GM23338 (cell line): ENCODE data around the gene TTBK1. TPM values are rescaled to one million over a fixed set of nuclear protein-coding genes. Genes with fewer than 3 reads are reported as not detected.

Experiments
- ATAC-seq: fragments of 200-7000 bp; cut with Tn5 transposase; 3 replicates; pipeline ENCODE4 v1.9.1; 2020
- DNase-seq: peaks from one replicate; pipeline ENCODE4 v3.0.0-alpha.2; 2015; ENCODE audit warnings: low spot score
- H2AFZ ChIP-seq: fragments of 200-600 bp; sonication (generic); 2 replicates; pipeline ENCODE4 v1.8.0; 2016; ENCODE audit warnings: antibody characterized with exemption, mild to moderate bottlenecking, moderate library complexity
- H3F3A ChIP-seq: fragments of 200-600 bp; sonication (generic); replicated peaks from 2 replicates; pipeline ENCODE4 v1.8.0; 2017; ENCODE audit warnings: antibody characterized with exemption, mixed run types, low read depth
- H3K27ac ChIP-seq: fragments of 200-600 bp; sonication (generic); 2 replicates; pipeline ENCODE4 v1.6.1; 2016; ENCODE audit warnings: low read depth
- H3K27me3 ChIP-seq: fragments of 200-600 bp; sonication (generic); 2 replicates; pipeline ENCODE4 v1.8.0; 2016; ENCODE audit warnings: mild to moderate bottlenecking, mixed run types, moderate library complexity; ENCODE audit not compliant: insufficient read depth
- H3K36me3 ChIP-seq: fragments of 200-600 bp; sonication (generic); 2 replicates; pipeline ENCODE4 v1.8.0; 2016; ENCODE audit warnings: mild to moderate bottlenecking; ENCODE audit not compliant: insufficient read depth
- H3K4me1 ChIP-seq: fragments of 200-600 bp; sonication (generic); 2 replicates; pipeline ENCODE4 v1.8.0; 2016; ENCODE audit warnings: mild to moderate bottlenecking, moderate library complexity; ENCODE audit not compliant: insufficient read depth
- H3K4me2 ChIP-seq: fragments of 200-600 bp; sonication (generic); 2 replicates; pipeline ENCODE4 v1.7.1; 2017; ENCODE audit warnings: mixed run types
- H3K4me3 ChIP-seq: fragments of 200-600 bp; sonication (generic); 2 replicates; pipeline ENCODE4 v1.6.1; 2016; ENCODE audit warnings: mixed run types
- H3K79me2 ChIP-seq: fragments of 200-600 bp; sonication (generic); replicated peaks from 2 replicates; pipeline ENCODE4 v1.8.0; 2017; ENCODE audit warnings: mild to moderate bottlenecking; ENCODE audit not compliant: insufficient read depth
- H3K9me2 ChIP-seq: fragments of 200-600 bp; sonication (generic); 2 replicates; pipeline ENCODE4 v1.8.0; 2017; ENCODE audit not compliant: insufficient read depth
- H4K20me1 ChIP-seq: fragments of 200-600 bp; sonication (generic); replicated peaks from 2 replicates; pipeline ENCODE4 v1.8.0; 2017; ENCODE audit warnings: mild to moderate bottlenecking; ENCODE audit not compliant: insufficient read depth
- H3K27ac Mint-ChIP-seq: 2 replicates; pipeline ENCODE4 v1.8.0; 2020; ENCODE audit warnings: inconsistent platforms, mild to moderate bottlenecking, moderate library complexity, mixed read lengths
- H3K27me3 Mint-ChIP-seq: 3 replicates; pipeline ENCODE4 v1.8.0; 2022; ENCODE audit warnings: low read depth, mild to moderate bottlenecking, moderate library complexity, mixed read lengths, inconsistent platforms; ENCODE audit not compliant: insufficient read depth, poor library complexity
- H3K36me3 Mint-ChIP-seq: 3 replicates; pipeline ENCODE4 v1.8.0; 2021; ENCODE audit warnings: low read depth, mild to moderate bottlenecking, inconsistent platforms, moderate library complexity, mixed read lengths
- H3K4me1 Mint-ChIP-seq: 3 replicates; pipeline ENCODE4 v1.8.0; 2020; ENCODE audit warnings: mild to moderate bottlenecking, inconsistent platforms, mixed read lengths
- H3K4me3 Mint-ChIP-seq: 3 replicates; pipeline ENCODE4 v1.8.0; 2021; ENCODE audit warnings: moderate library complexity, mild to moderate bottlenecking, inconsistent platforms, mixed read lengths
- H3K9me3 Mint-ChIP-seq: 3 replicates; pipeline ENCODE4 v1.8.0; 2020; ENCODE audit warnings: moderate library complexity, mild to moderate bottlenecking, inconsistent platforms, mixed read lengths
- CREB1 ChIP-seq: fragments of 250-450 bp; sonication (Bioruptor Pico); IDR thresholded peaks from 2 replicates; pipeline ENCODE4 v1.5.0; 2020; ENCODE audit warnings: low read depth, mild to moderate bottlenecking, moderate library complexity
- EZH2phosphoT487 ChIP-seq: fragments of 200-600 bp; sonication (generic); IDR thresholded peaks from one replicate; pipeline ENCODE4 v1.8.1; 2018; ENCODE audit warnings: antibody characterized with exemption; ENCODE audit not compliant: unreplicated experiment
- JUNB ChIP-seq: IDR thresholded peaks from one replicate; pipeline ENCODE4 v1.6.1; 2016; ENCODE audit warnings: antibody characterized with exemption; ENCODE audit not compliant: unreplicated experiment
- NANOG ChIP-seq: IDR thresholded peaks from 2 replicates; pipeline ENCODE4 v1.6.1; 2016; ENCODE audit warnings: antibody characterized with exemption, borderline replicate concordance
- POLR2AphosphoS5 ChIP-seq: IDR thresholded peaks from 2 replicates; pipeline ENCODE4 v1.6.1; 2016; ENCODE audit warnings: antibody characterized with exemption, low read depth
- STAT1 ChIP-seq: IDR thresholded peaks from one replicate; pipeline ENCODE4 v1.6.1; 2016; ENCODE audit warnings: antibody characterized with exemption; ENCODE audit not compliant: unreplicated experiment
- ZNF331 ChIP-seq: fragments of 250-450 bp; sonication (Bioruptor Pico); IDR thresholded peaks from 2 replicates; pipeline ENCODE4 v1.5.0; 2020; ENCODE audit warnings: low read depth, mild to moderate bottlenecking, moderate library complexity
- ZNF462 ChIP-seq: fragments of 250-450 bp; sonication (Bioruptor Pico); IDR thresholded peaks from 2 replicates; pipeline ENCODE4 v1.5.0; 2020; ENCODE audit warnings: mild to moderate bottlenecking, moderate library complexity
- polyA plus RNA-seq: library from polyadenylated mRNA; unstranded; fragments of >200 nt; fragmentation: Nextera tagmentation; extraction: Ambion mirVana; gene quantifications from 2 replicates; pipeline ENCODE4 v1.2.1, GENCODE V29; 2016
- total RNA-seq: library from RNA; depleted of rRNA; stranded (reverse); fragments of >200 nt; shearing (Covaris generic); gene quantifications from 2 replicates; pipeline ENCODE4 v1.2.3, GENCODE V29; 2014
- TF ChIP-seq, protein P1 (sequence below): IDR thresholded peaks from one replicate; pipeline ENCODE4 v1.6.1; 2018; ENCODE audit warnings: antibody characterized with exemption; ENCODE audit not compliant: unreplicated experiment
- TF ChIP-seq, protein P2 (sequence below): IDR thresholded peaks from 2 replicates; pipeline ENCODE4 v1.6.1; 2016; ENCODE audit warnings: antibody characterized with exemption

The TTBK1 gene
- total and polyA plus RNA-seq, 2 experiments from 2014 or later = 0.29 to 1.1 TPM

DNA sequence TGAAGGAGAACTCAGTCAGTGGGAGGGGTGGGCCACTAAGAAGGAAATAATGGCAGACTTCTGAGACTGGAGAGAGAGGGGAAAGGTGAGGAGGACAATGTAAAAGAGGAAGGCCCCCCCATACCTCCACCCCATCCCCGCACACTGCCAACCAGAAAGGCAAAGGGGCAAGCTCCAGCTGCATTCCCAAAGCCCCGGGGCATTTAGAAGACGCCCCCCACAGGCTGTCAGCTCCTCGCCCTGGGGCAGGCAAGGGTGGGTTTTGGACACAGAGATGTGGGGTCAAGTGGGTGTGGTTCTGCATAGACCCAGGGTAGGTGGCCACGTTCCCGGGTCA, 34.0 kb downstream of the TTBK1 start:
- H2AFZ ChIP-seq = no peak overlapping the region
- H3K79me2 ChIP-seq = no peaks in the 10 kb centered on the region
- peaks cover 2% of the 10 kb centered on the region; the same call in 1 of the 2 replicates for H3F3A ChIP-seq
- no peak for TF ChIP-seq EZH2phosphoT487
- TF ChIP-seq ZNF331 (CRISPR knock-in tag) = no peak
- TF ChIP-seq JUNB = no peak
- TF ChIP-seq STAT1 = no peak
- no peak for TF ChIP-seq NANOG
- H3K9me3 Mint-ChIP-seq = no peaks in the 10 kb centered on the region
- no peak overlapping the region for H3K27ac Mint-ChIP-seq
- H3K4me1 Mint-ChIP-seq = peaks cover 36% of the 10 kb centered on the region
- no peaks in the 10 kb centered on the region for H3K9me2 ChIP-seq
- no peaks in the 10 kb centered on the region for H3K36me3 ChIP-seq
- no peaks in the 10 kb centered on the region for H3K36me3 Mint-ChIP-seq
- no peak for ATAC-seq
- H3K27ac ChIP-seq = no peak overlapping the region
- H3K4me2 ChIP-seq = no peak overlapping the region
- no peak for DNase-seq
- H3K4me3 Mint-ChIP-seq = no peak overlapping the region; the same call in 2 of the 3 replicates
- no peaks in the 10 kb centered on the region for H4K20me1 ChIP-seq
- H3K27me3 ChIP-seq = peaks cover 54% of the 10 kb centered on the region
- H3K4me1 ChIP-seq = peaks cover 25% of the 10 kb centered on the region
- H3K4me3 ChIP-seq = no peak overlapping the region
- H3K27me3 Mint-ChIP-seq = peaks cover 37% of the 10 kb centered on the region

DNA sequence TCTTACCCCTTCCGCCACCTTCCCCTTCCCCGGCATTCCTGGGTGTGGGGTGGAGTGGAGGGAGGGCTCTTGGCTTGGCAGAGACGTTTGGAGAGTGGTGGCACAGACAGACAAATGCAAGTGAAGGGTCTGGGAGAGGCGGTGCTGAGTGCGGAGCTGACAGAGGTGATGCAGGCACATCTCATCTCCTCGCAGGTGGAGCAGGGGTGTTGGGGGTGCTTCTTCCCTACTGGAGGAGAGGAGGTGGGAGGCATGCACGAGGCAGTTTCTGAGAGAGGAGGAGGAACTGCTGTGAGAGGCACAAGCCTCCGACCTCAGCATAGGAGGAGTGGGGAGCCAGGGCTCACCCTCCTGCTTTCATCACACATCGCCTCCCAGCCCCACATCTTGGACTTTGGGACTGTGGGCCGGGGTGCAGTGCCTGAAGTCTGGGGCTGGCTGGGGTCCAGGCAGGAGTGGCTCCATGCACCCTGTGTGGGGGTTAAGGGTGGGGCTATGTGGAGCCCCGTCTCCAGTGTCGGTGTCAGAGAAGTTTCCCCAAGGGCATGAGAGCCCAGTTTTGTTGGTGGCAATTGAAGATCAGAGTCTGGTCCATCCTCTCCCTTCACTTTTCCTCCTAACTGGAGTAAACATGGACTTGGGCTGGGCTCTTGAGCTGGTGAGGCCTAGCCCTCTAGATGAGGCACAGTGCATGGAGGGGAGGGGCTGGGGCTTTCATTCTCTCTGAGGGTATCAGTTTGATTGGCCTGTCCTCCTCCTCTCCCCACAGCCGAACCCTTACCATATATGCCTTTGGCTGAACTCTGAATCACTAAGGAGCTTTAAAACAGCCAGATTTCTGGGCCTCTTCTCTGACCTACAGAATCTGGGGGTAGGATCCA, 34.6 kb downstream of the TTBK1 start:
- ATAC-seq = peak; percentile 45
- no peak overlapping the region for H3K4me3 ChIP-seq
- H3F3A ChIP-seq = peaks cover 2% of the 10 kb centered on the region; the same call in 1 of the 2 replicates
- Mint-ChIP-seq H3K4me1 (peaks cover 36% of the 10 kb centered on the region), H3K27me3 (peaks cover 40% of the 10 kb centered on the region), H3K27ac (no peak overlapping the region), H3K36me3 (no peaks in the 10 kb centered on the region), H3K4me3 (no peak overlapping the region), H3K9me3 (no peaks in the 10 kb centered on the region)
- H3K27ac ChIP-seq = no peak overlapping the region
- no peak for DNase-seq
- H3K4me1 ChIP-seq = peaks cover 25% of the 10 kb centered on the region
- peaks cover 47% of the 10 kb centered on the region for H3K27me3 ChIP-seq
- peak overlapping the region; percentile 60 for H3K4me2 ChIP-seq
- H4K20me1 ChIP-seq = no peaks in the 10 kb centered on the region
- no peaks in the 10 kb centered on the region for H3K79me2 ChIP-seq
- no peaks in the 10 kb centered on the region for H3K36me3 ChIP-seq
- H2AFZ ChIP-seq = no peak overlapping the region
- no peaks in the 10 kb centered on the region for H3K9me2 ChIP-seq
- TF ChIP-seq NANOG (no peak), POLR2AphosphoS5 (no peak), EZH2phosphoT487 (no peak), ZNF331 (CRISPR knock-in tag) (no peak), ZNF462 (CRISPR knock-in tag) (no peak), JUNB (no peak), CREB1 (CRISPR knock-in tag) (no peak)
- TF ChIP-seq, protein P1, sequence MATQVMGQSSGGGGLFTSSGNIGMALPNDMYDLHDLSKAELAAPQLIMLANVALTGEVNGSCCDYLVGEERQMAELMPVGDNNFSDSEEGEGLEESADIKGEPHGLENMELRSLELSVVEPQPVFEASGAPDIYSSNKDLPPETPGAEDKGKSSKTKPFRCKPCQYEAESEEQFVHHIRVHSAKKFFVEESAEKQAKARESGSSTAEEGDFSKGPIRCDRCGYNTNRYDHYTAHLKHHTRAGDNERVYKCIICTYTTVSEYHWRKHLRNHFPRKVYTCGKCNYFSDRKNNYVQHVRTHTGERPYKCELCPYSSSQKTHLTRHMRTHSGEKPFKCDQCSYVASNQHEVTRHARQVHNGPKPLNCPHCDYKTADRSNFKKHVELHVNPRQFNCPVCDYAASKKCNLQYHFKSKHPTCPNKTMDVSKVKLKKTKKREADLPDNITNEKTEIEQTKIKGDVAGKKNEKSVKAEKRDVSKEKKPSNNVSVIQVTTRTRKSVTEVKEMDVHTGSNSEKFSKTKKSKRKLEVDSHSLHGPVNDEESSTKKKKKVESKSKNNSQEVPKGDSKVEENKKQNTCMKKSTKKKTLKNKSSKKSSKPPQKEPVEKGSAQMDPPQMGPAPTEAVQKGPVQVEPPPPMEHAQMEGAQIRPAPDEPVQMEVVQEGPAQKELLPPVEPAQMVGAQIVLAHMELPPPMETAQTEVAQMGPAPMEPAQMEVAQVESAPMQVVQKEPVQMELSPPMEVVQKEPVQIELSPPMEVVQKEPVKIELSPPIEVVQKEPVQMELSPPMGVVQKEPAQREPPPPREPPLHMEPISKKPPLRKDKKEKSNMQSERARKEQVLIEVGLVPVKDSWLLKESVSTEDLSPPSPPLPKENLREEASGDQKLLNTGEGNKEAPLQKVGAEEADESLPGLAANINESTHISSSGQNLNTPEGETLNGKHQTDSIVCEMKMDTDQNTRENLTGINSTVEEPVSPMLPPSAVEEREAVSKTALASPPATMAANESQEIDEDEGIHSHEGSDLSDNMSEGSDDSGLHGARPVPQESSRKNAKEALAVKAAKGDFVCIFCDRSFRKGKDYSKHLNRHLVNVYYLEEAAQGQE = no peak
- TF ChIP-seq, protein P2, sequence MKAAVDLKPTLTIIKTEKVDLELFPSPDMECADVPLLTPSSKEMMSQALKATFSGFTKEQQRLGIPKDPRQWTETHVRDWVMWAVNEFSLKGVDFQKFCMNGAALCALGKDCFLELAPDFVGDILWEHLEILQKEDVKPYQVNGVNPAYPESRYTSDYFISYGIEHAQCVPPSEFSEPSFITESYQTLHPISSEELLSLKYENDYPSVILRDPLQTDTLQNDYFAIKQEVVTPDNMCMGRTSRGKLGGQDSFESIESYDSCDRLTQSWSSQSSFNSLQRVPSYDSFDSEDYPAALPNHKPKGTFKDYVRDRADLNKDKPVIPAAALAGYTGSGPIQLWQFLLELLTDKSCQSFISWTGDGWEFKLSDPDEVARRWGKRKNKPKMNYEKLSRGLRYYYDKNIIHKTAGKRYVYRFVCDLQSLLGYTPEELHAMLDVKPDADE = no peak
